Activated naive CD8-positive, alpha-beta T cell (primary cell): ENCODE results near the gene LRRC73.
A peak's percentile ranks its signal among the peaks of the same experiment; 100 is the strongest.

Experiments used
- H3K27ac Mint-ChIP-seq: one replicate; pipeline ENCODE4 v1.8.0; 2021; ENCODE audit warnings: mixed read lengths
- H3K27me3 Mint-ChIP-seq: one replicate; pipeline ENCODE4 v1.8.0; 2021; ENCODE audit warnings: mixed read lengths
- H3K36me3 Mint-ChIP-seq: one replicate; pipeline ENCODE4 v1.8.0; 2021; ENCODE audit warnings: mixed read lengths
- H3K4me1 Mint-ChIP-seq: one replicate; pipeline ENCODE4 v1.8.0; 2021; ENCODE audit warnings: low read depth, mixed read lengths
- H3K4me3 Mint-ChIP-seq: one replicate; pipeline ENCODE4 v1.8.0; 2021; ENCODE audit warnings: mild to moderate bottlenecking, mixed read lengths
- H3K9me3 Mint-ChIP-seq: one replicate; pipeline ENCODE4 v1.8.0; 2021; ENCODE audit warnings: low read depth, mixed read lengths

Gene LRRC73

GRCh38 chr6:43489277-43490072 is 20.7 kb downstream of the LRRC73 start:
- Mint-ChIP-seq H3K27me3 (no peaks in the 10 kb centered on the region), H3K27ac (no peak overlapping the region), H3K36me3 (no peaks in the 10 kb centered on the region), H3K4me3 (no peak overlapping the region), H3K4me1 (peaks cover 15% of the 10 kb centered on the region), H3K9me3 (no peaks in the 10 kb centered on the region)

- no peaks in the 10 kb centered on the region for H3K36me3 Mint-ChIP-seq
- no peak overlapping the region for H3K27ac Mint-ChIP-seq
- no peak overlapping the region for H3K4me3 Mint-ChIP-seq
- H3K9me3 Mint-ChIP-seq: no peaks in the 10 kb centered on the region
- no peaks in the 10 kb centered on the region for H3K27me3 Mint-ChIP-seq
- peaks cover 9% of the 10 kb centered on the region for H3K4me1 Mint-ChIP-seq
Measured at GRCh38 chr6:43488667-43489276, 21.4 kb downstream of the LRRC73 start.

GRCh38 chr6:43481591-43482236 is 28.4 kb downstream of the LRRC73 start:
- H3K36me3 Mint-ChIP-seq: peaks cover 2% of the 10 kb centered on the region
- no peak overlapping the region for H3K27ac Mint-ChIP-seq
- H3K4me3 Mint-ChIP-seq: peak overlapping the region; percentile 17
- H3K9me3 Mint-ChIP-seq: no peaks in the 10 kb centered on the region
- no peaks in the 10 kb centered on the region for H3K27me3 Mint-ChIP-seq
- H3K4me1 Mint-ChIP-seq: peaks cover 55% of the 10 kb centered on the region

GRCh38 chr6:43481075-43481474 is 29.1 kb downstream of the LRRC73 start:
- Mint-ChIP-seq H3K9me3 (no peaks in the 10 kb centered on the region), H3K27ac (no peak overlapping the region), H3K36me3 (peaks cover 2% of the 10 kb centered on the region), H3K27me3 (no peaks in the 10 kb centered on the region), H3K4me1 (peaks cover 58% of the 10 kb centered on the region), H3K4me3 (no peak overlapping the region)

GRCh38 chr6:43478008-43478372 is 32.2 kb downstream of the LRRC73 start:
- Mint-ChIP-seq H3K36me3 (peaks cover 2% of the 10 kb centered on the region), H3K27me3 (no peaks in the 10 kb centered on the region), H3K27ac (peak overlapping the region; percentile 85), H3K9me3 (no peaks in the 10 kb centered on the region), H3K4me1 (peaks cover 51% of the 10 kb centered on the region), H3K4me3 (peak overlapping the region; percentile 89)

- H3K27ac Mint-ChIP-seq: peak within 1 kb of the TSS; percentile 85
Measured at GRCh38 chr6:43477235-43478007, 32.7 kb downstream of the LRRC73 start, which contains the start of gene TJAP1. TSS of gene TJAP1 (plus strand) at chr6:43477570. CDS start at chr6:43499002, 21,432 bp downstream.

GRCh38 chr6:43476746-43477145 is 33.4 kb downstream of the LRRC73 start:
- Mint-ChIP-seq H3K27ac (peak overlapping the region; percentile 85), H3K4me3 (peak overlapping the region; percentile 89), H3K36me3 (peaks cover under 1% of the 10 kb centered on the region), H3K27me3 (no peaks in the 10 kb centered on the region), H3K4me1 (peaks cover 42% of the 10 kb centered on the region), H3K9me3 (no peaks in the 10 kb centered on the region)

More at GRCh38 chr6:43477235-43478007, 32.7 kb downstream of the LRRC73 start, which contains the start of gene TJAP1:
- Mint-ChIP-seq H3K36me3 (peaks cover 2% of the 10 kb centered on the region), H3K4me3 (peak within 1 kb of the TSS; percentile 89), H3K9me3 (no peaks in the 10 kb centered on the region), H3K4me1 (peaks cover 49% of the 10 kb centered on the region), H3K27me3 (no peaks in the 10 kb centered on the region)

- Mint-ChIP-seq H3K4me1 (peaks cover 33% of the 10 kb centered on the region), H3K27me3 (no peaks in the 10 kb centered on the region), H3K4me3 (no peak overlapping the region), H3K27ac (no peak overlapping the region), H3K36me3 (no peaks in the 10 kb centered on the region), H3K9me3 (no peaks in the 10 kb centered on the region)
Measured at GRCh38 chr6:43475516-43475915, 34.6 kb downstream of the LRRC73 start.

GRCh38 chr6:43472515-43472914 is 37.6 kb downstream of the LRRC73 start:
- H3K9me3 Mint-ChIP-seq: no peaks in the 10 kb centered on the region
- H3K27ac Mint-ChIP-seq: no peak overlapping the region
- H3K36me3 Mint-ChIP-seq: no peaks in the 10 kb centered on the region
- H3K4me1 Mint-ChIP-seq: peaks cover 11% of the 10 kb centered on the region
- peaks cover 5% of the 10 kb centered on the region for H3K27me3 Mint-ChIP-seq
- no peak overlapping the region for H3K4me3 Mint-ChIP-seq

GRCh38 chr6:43471399-43471798 is 38.7 kb downstream of the LRRC73 start:
- Mint-ChIP-seq H3K36me3 (no peaks in the 10 kb centered on the region), H3K27me3 (peaks cover 11% of the 10 kb centered on the region), H3K4me1 (peaks cover under 1% of the 10 kb centered on the region), H3K9me3 (no peaks in the 10 kb centered on the region), H3K27ac (no peak overlapping the region), H3K4me3 (no peak overlapping the region)

GRCh38 chr6:43469947-43470346 is 40.2 kb downstream of the LRRC73 start:
- H3K27me3 Mint-ChIP-seq: peaks cover 12% of the 10 kb centered on the region
- H3K36me3 Mint-ChIP-seq: no peaks in the 10 kb centered on the region
- H3K9me3 Mint-ChIP-seq: no peaks in the 10 kb centered on the region
- no peaks in the 10 kb centered on the region for H3K4me1 Mint-ChIP-seq
- H3K27ac Mint-ChIP-seq: no peak overlapping the region
- H3K4me3 Mint-ChIP-seq: no peak overlapping the region

GRCh38 chr6:43468748-43469681 is 41.1 kb downstream of the LRRC73 start:
- Mint-ChIP-seq H3K4me3 (no peak overlapping the region), H3K27ac (no peak overlapping the region), H3K4me1 (no peaks in the 10 kb centered on the region), H3K36me3 (no peaks in the 10 kb centered on the region), H3K9me3 (no peaks in the 10 kb centered on the region), H3K27me3 (peaks cover 13% of the 10 kb centered on the region)

GRCh38 chr6:43468240-43468639 is 41.9 kb downstream of the LRRC73 start:
- Mint-ChIP-seq H3K27ac (no peak overlapping the region), H3K9me3 (no peaks in the 10 kb centered on the region), H3K4me3 (no peak overlapping the region), H3K4me1 (no peaks in the 10 kb centered on the region), H3K27me3 (peaks cover 14% of the 10 kb centered on the region), H3K36me3 (no peaks in the 10 kb centered on the region)

- H3K36me3 Mint-ChIP-seq: no peaks in the 10 kb centered on the region
- H3K27me3 Mint-ChIP-seq: peaks cover 16% of the 10 kb centered on the region
- H3K4me3 Mint-ChIP-seq: no peak overlapping the region
- H3K27ac Mint-ChIP-seq: no peak overlapping the region
- no peaks in the 10 kb centered on the region for H3K4me1 Mint-ChIP-seq
- H3K9me3 Mint-ChIP-seq: no peaks in the 10 kb centered on the region
Measured at GRCh38 chr6:43467752-43468151, 42.4 kb downstream of the LRRC73 start.
